K562 (cell line): ENCODE measurements around the gene MUSK. TPM values are rescaled to one million over a fixed set of nuclear protein-coding genes. Genes with fewer than 3 reads are reported as not detected.

Experiments used
- ATAC-seq: fragments of 200-7000 bp; cut with Tn5 transposase; 3 replicates; pipeline ENCODE4 v1.9.1; 2020; ENCODE audit warnings: moderate library complexity
- BruUV-seq: library from RNA; stranded (reverse); fragments of 400-500 nt; replicated peaks from 2 replicates; lab custom pipeline; 2021; lab: Mats Ljungman, UMichigan
- CTCF ChIA-PET: fragments of 300-600 bp; formaldehyde crosslinking; extraction: SDS; loops from one replicate; lab custom pipeline; 2021; ENCODE audit warnings: low intra/inter-chr PET ratio; lab: Yijun Ruan, JAX
- POLR2A ChIA-PET: fragments of 300-600, 350-650 bp; sonication (Branson Sonifier 250); formaldehyde crosslinking; extraction: SDS; loops from one replicate; lab custom pipeline; 2021; ENCODE audit warnings: antibody characterized with exemption, inconsistent platforms; lab: Yijun Ruan, JAX
- DNase-seq, 4 experiments: peaks; one replicate each; pipeline versions ENCODE4 v3.0.0 to v3.0.0-alpha.2; 2011 to 2018; ENCODE audit warnings: low spot score in 3 of 4, mixed read lengths in 3 of 4; ENCODE audit errors: extremely low read depth in 1 of 4
- FAIRE-seq: peaks from 2 replicates; lab custom pipeline; 2011; peaks lifted over from hg19 to GRCh38; lab: Jason Lieb, UNC
- H2AFZ ChIP-seq: 2 replicates; pipeline ENCODE4 v1.6.0; 2011; ENCODE audit warnings: low read depth, low read length, control low read depth, inconsistent platforms
- H3K27ac ChIP-seq: fragments of 200-600 bp; 3 replicates; pipeline ENCODE4 v1.8.0; 2011; ENCODE audit warnings: low read depth, mild to moderate bottlenecking, control low read depth, inconsistent platforms, low read length, moderate library complexity, mixed read lengths; ENCODE audit errors: extremely low read depth
- H3K27me3 ChIP-seq, 2 experiments: fragments of 300-600 bp in 1 of 2; 2 replicates in 1 of 2; 3 replicates in 1 of 2; pipeline versions ENCODE4 v1.6.0 to v1.8.0; 2011; ENCODE audit warnings: inconsistent platforms in 2 of 2, low read length in 2 of 2, mild to moderate bottlenecking in 1 of 2, mixed read lengths in 1 of 2, moderate library complexity in 1 of 2; ENCODE audit not compliant: control insufficient read depth in 2 of 2, insufficient read depth in 2 of 2
- H3K36me3 ChIP-seq: fragments of 300-600 bp; 3 replicates; pipeline ENCODE4 v1.8.0; 2011; ENCODE audit warnings: mild to moderate bottlenecking, low read length, inconsistent platforms; ENCODE audit not compliant: control insufficient read depth, insufficient read depth
- H3K4me1 ChIP-seq, 2 experiments: fragments of 200-600 bp in 1 of 2; replicated peaks in 1 of 2; 2 replicates in 1 of 2; 3 replicates in 1 of 2; pipeline versions ENCODE4 v1.5.1 to v1.8.0; 2011; ENCODE audit warnings: inconsistent platforms in 2 of 2, low read length in 2 of 2, mild to moderate bottlenecking in 1 of 2, mixed read lengths in 1 of 2, moderate library complexity in 1 of 2; ENCODE audit not compliant: control insufficient read depth in 2 of 2, insufficient read depth in 2 of 2
- H3K4me2 ChIP-seq: 2 replicates; pipeline ENCODE4 v1.6.1; 2011; ENCODE audit warnings: low read length, control low read depth, inconsistent platforms, mixed read lengths; ENCODE audit not compliant: insufficient read depth
- H3K4me3 ChIP-seq: fragments of 200-600 bp; sonication (generic), shearing (Covaris generic); 2 replicates; pipeline ENCODE4 v1.5.1; 2016; ENCODE audit warnings: control low read depth, inconsistent platforms
- H3K79me2 ChIP-seq: fragments of 200-600 bp; 3 replicates; pipeline ENCODE4 v1.8.0; 2011; ENCODE audit warnings: low read length, inconsistent platforms; ENCODE audit not compliant: control insufficient read depth, insufficient read depth
- H3K9ac ChIP-seq, 2 experiments: 2 replicates each; pipeline versions ENCODE4 v1.6.0 to v1.6.1; 2011; ENCODE audit warnings: low read depth in 2 of 2, low read length in 2 of 2, control low read depth in 1 of 2, inconsistent platforms in 1 of 2, mild to moderate bottlenecking in 1 of 2, mixed read lengths in 1 of 2; ENCODE audit not compliant: insufficient read depth in 1 of 2
- H3K9me1 ChIP-seq: one replicate; pipeline ENCODE4 v1.6.0; 2011; ENCODE audit warnings: inconsistent platforms, mild to moderate bottlenecking, low read length, moderate library complexity; ENCODE audit not compliant: control insufficient read depth, insufficient read depth
- H3K9me3 ChIP-seq: replicated peaks from 2 replicates; pipeline ENCODE4 v1.5.1; 2011; ENCODE audit warnings: low read depth, low read length, inconsistent platforms; ENCODE audit not compliant: control insufficient read depth, insufficient read depth
- H4K20me1 ChIP-seq: replicated peaks from 2 replicates; pipeline ENCODE4 v1.6.1; 2011; ENCODE audit warnings: low read length, inconsistent platforms, mixed read lengths; ENCODE audit not compliant: control insufficient read depth, insufficient read depth
- CAMTA2 ChIP-seq: fragments of 250-450 bp; sonication (Bioruptor Pico); conservative IDR thresholded peaks from 2 replicates; pipeline ENCODE4 v1.5.1; 2022
- FOXA1 ChIP-seq: fragments of 450-650 bp; IDR thresholded peaks from 2 replicates; pipeline ENCODE4 v1.6.1; 2016; ENCODE audit warnings: mild to moderate bottlenecking, borderline replicate concordance
- HMG20B ChIP-seq: fragments of 250-450 bp; sonication (Bioruptor Pico); IDR thresholded peaks from 2 replicates; pipeline ENCODE4 v1.5.0; 2021; ENCODE audit warnings: mild to moderate bottlenecking
- POLR2A ChIP-seq: fragments of 450-650 bp; conservative IDR thresholded peaks from 2 replicates; pipeline ENCODE4 v1.6.1; 2016
- SMAD4 ChIP-seq: fragments of 250-450 bp; sonication (Bioruptor Pico); conservative IDR thresholded peaks from 2 replicates; pipeline ENCODE4 v1.8.0; 2021; ENCODE audit warnings: inconsistent platforms, mild to moderate bottlenecking, moderate library complexity
- TAF15 ChIP-seq: fragments of 200-400 bp; formaldehyde crosslinking; IDR thresholded peaks from 2 replicates; pipeline ENCODE4 v1.6.1; 2017; ENCODE audit warnings: mild to moderate bottlenecking, low read depth, low read length, moderate library complexity
- ZBTB2 ChIP-seq: fragments of 450-650 bp; IDR thresholded peaks from 2 replicates; pipeline ENCODE4 v1.6.1; 2016; ENCODE audit warnings: antibody characterized with exemption
- ZNF134 ChIP-seq: fragments of 250-450 bp; sonication (Bioruptor Pico); conservative IDR thresholded peaks from 2 replicates; pipeline ENCODE4 v1.4.0; 2020
- ZNF143 ChIP-seq: sonication (generic); formaldehyde crosslinking; IDR thresholded peaks from 2 replicates; pipeline ENCODE4 v1.9.0; 2022; ENCODE audit warnings: mild to moderate bottlenecking, missing genetic modification reagents
- ZNF609 ChIP-seq: sonication (generic); formaldehyde crosslinking; IDR thresholded peaks from 2 replicates; pipeline ENCODE4 v1.8.1; 2023; ENCODE audit warnings: missing genetic modification reagents, mild to moderate bottlenecking, borderline replicate concordance
- WGBS: fragments of 100-300 bp; shearing (Covaris generic); methylation state at CpG from one replicate; pipeline ENCODE4 v1.1.6; 2016; ENCODE audit warnings: low coverage, mixed read lengths; ENCODE audit not compliant: insufficient coverage; ENCODE audit errors: missing lambda C conversion rate; 5-methylcytosine and 5-hydroxymethylcytosine counted together
- in situ Hi-C: fragments of 300-500 bp; cut with MboI; formaldehyde crosslinking; loops from 4 replicates; pipeline ENCODE4 v1.15.0; 2018; ENCODE audit warnings: inconsistent platforms, mixed read lengths
- intact Hi-C: fragments of 100-400 bp; cut with micrococcal nuclease; formaldehyde crosslinking; loops from 2 replicates; pipeline ENCODE4 v1.14.2; 2022
- polyA plus RNA-seq, 8 experiments: library from polyadenylated mRNA; depleted of rRNA in 4 of 8; stranded (reverse) in 5 of 8; unstranded in 3 of 8; fragments of >200 nt; fragmentation: Nextera tagmentation in 2 of 8; fragmentation: Illumina TruSeq in 1 of 8; extraction: Ambion mirVana in 2 of 8; extraction: Trizol in 1 of 8; gene quantifications; 2 replicates each; pipeline versions ENCODE4 v1.2.1 to v1.2.3, GENCODE V29; 2011 to 2014; ENCODE audit warnings: inconsistent platforms in 1 of 8, missing spikeins in 1 of 8
- total RNA-seq, 7 experiments: library from RNA; depleted of rRNA in 6 of 7; stranded (reverse); fragments of >200 nt in 6 of 7; fragmentation: Illumina TruSeq in 2 of 7; extraction: Trizol in 2 of 7; gene quantifications; 2 replicates each; pipeline versions ENCODE4 v1.2.1 to v1.2.3, GENCODE V29; 2011 to 2021; ENCODE audit warnings: low replicate concordance in 1 of 7

The MUSK gene
- total and polyA plus RNA-seq, 9 of the 15 experiments (the other 6 are each of a cell fraction or from before 2014, with no cell fraction given), result not detected

DNA sequence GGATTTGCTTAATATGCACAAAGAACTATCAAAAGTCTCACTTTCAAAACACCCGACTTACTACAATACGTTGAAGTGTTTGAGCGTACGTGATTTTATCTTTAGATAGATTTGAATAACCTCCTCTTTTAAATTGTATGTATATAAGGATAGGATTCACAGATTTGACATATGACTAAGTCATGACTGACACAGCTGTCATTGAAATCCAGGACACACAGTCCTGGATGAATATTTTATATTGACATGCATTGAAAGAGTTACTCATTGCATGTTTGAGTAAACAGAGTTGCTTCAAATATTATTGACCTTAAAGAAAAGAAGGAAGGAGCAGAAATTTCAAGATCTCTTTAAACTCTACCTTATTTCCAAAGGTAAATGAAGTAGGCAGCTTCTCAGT lies 3.3 kb downstream of the MUSK start:
- Histone ChIP-seq H3K9me1 (no peaks in the 10 kb centered on the region), H2AFZ (no peak overlapping the region), H3K27ac (no peak overlapping the region), H4K20me1 (no peaks in the 10 kb centered on the region), H3K4me2 (no peak overlapping the region), H3K9ac (no peak overlapping the region), H3K79me2 (no peaks in the 10 kb centered on the region), H3K27me3 (no peaks in the 10 kb centered on the region), H3K9me3 (no peaks in the 10 kb centered on the region), H3K4me1 (no peaks in the 10 kb centered on the region), H3K4me3 (no peak overlapping the region), H3K36me3 (no peaks in the 10 kb centered on the region)
- no peak for DNase-seq
- WGBS, result 0% methylated on average over 4 of the region's 4 CpGs
- ChIA-PET CTCF (no interaction called here), POLR2A (no interaction called here)
- FAIRE-seq, result no peak
- intact Hi-C loops, result no loop called here
- no TSS peak for BruUV-seq
- in situ Hi-C loops, result no loop called here
- no peak for ATAC-seq
- no peak for TF ChIP-seq TAF15
- TF ChIP-seq HMG20B (CRISPR knock-in tag), result no peak
- TF ChIP-seq ZNF609 (CRISPR knock-in tag), result no peak
- TF ChIP-seq ZNF134 (CRISPR knock-in tag), result no peak
- no peak for TF ChIP-seq SMAD4 (CRISPR knock-in tag)
- TF ChIP-seq FOXA1, result no peak
- no peak for TF ChIP-seq ZNF143 (CRISPR knock-in tag)
- no peak for TF ChIP-seq ZBTB2
- no peak for TF ChIP-seq POLR2A
- no peak for TF ChIP-seq CAMTA2 (CRISPR knock-in tag)
